ENCODE measurements around the gene PPEF1.

PPEF1 gene

DNA sequence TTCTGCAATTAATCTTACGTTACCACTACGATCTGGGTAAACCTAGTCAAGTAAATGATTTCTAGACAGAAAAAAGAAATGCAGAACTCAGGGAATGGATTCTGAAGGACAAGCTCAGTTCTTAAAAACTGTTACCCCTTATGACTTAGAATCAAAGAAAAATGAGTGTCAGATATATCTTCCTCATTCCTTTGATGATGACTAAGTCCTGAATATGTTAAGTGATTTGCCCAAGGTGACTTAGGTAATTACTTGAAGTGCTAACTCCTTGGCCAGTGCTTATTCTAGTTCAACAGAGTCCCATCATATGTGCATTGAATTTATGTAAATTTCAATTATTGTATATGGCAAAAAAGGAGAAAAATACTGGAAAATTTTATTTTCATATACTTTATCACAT lies 92.5 kb downstream of the PPEF1 start:
- no peaks in the 10 kb centered on the region for H3K4me1 ChIP-seq
- no peak overlapping the region for H3K27ac ChIP-seq
- no peak overlapping the region for H3K9ac ChIP-seq
- H3K4me2 ChIP-seq (ENCODE audit: low read length): no peak overlapping the region
- H3K27me3 ChIP-seq (ENCODE audit: control insufficient read depth, insufficient read depth, low read length): no peaks in the 10 kb centered on the region
- no peak overlapping the region for H3K4me3 ChIP-seq (ENCODE audit: low read depth, low read length)
- H3K9me3 ChIP-seq (ENCODE audit: control insufficient read depth, low read length): no peaks in the 10 kb centered on the region
- no peaks in the 10 kb centered on the region for H3K79me2 ChIP-seq
- TF ChIP-seq, protein P1, sequence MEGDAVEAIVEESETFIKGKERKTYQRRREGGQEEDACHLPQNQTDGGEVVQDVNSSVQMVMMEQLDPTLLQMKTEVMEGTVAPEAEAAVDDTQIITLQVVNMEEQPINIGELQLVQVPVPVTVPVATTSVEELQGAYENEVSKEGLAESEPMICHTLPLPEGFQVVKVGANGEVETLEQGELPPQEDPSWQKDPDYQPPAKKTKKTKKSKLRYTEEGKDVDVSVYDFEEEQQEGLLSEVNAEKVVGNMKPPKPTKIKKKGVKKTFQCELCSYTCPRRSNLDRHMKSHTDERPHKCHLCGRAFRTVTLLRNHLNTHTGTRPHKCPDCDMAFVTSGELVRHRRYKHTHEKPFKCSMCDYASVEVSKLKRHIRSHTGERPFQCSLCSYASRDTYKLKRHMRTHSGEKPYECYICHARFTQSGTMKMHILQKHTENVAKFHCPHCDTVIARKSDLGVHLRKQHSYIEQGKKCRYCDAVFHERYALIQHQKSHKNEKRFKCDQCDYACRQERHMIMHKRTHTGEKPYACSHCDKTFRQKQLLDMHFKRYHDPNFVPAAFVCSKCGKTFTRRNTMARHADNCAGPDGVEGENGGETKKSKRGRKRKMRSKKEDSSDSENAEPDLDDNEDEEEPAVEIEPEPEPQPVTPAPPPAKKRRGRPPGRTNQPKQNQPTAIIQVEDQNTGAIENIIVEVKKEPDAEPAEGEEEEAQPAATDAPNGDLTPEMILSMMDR (IDR thresholded peaks at IDR 0.05): no peak
- H3K36me3 ChIP-seq (ENCODE audit: control insufficient read depth, insufficient read depth, low read length): no peaks in the 10 kb centered on the region
- no peak overlapping the region for H2AFZ ChIP-seq

GRCh38 chrX:18809641-18810040 lies 102.2 kb downstream of the PPEF1 start:
- Histone ChIP-seq H3K4me2 (ENCODE audit: low read length) (no peak overlapping the region), H3K27ac (no peak overlapping the region), H3K36me3 (ENCODE audit: control insufficient read depth, insufficient read depth, low read length) (no peaks in the 10 kb centered on the region), H3K27me3 (ENCODE audit: control insufficient read depth, insufficient read depth, low read length) (no peaks in the 10 kb centered on the region), H3K9ac (no peak overlapping the region), H3K4me3 (ENCODE audit: low read depth, low read length) (no peak overlapping the region), H3K9me3 (ENCODE audit: control insufficient read depth, low read length) (no peaks in the 10 kb centered on the region), H2AFZ (no peak overlapping the region), H3K79me2 (no peaks in the 10 kb centered on the region), H3K4me1 (no peaks in the 10 kb centered on the region)
- TF ChIP-seq, protein P1 (IDR thresholded peaks at IDR 0.05): no peak

GRCh38 chrX:18810416-18810815 lies 103.0 kb downstream of the PPEF1 start:
- Histone ChIP-seq H3K36me3 (ENCODE audit: control insufficient read depth, insufficient read depth, low read length) (no peaks in the 10 kb centered on the region), H3K9ac (no peak overlapping the region), H3K9me3 (ENCODE audit: control insufficient read depth, low read length) (no peaks in the 10 kb centered on the region), H2AFZ (no peak overlapping the region), H3K27ac (no peak overlapping the region), H3K4me1 (no peaks in the 10 kb centered on the region), H3K79me2 (no peaks in the 10 kb centered on the region), H3K4me2 (ENCODE audit: low read length) (no peak overlapping the region), H3K27me3 (ENCODE audit: control insufficient read depth, insufficient read depth, low read length) (no peaks in the 10 kb centered on the region), H3K4me3 (ENCODE audit: low read depth, low read length) (no peak overlapping the region)
- TF ChIP-seq, protein P1 (IDR thresholded peaks at IDR 0.05): no peak

DNA sequence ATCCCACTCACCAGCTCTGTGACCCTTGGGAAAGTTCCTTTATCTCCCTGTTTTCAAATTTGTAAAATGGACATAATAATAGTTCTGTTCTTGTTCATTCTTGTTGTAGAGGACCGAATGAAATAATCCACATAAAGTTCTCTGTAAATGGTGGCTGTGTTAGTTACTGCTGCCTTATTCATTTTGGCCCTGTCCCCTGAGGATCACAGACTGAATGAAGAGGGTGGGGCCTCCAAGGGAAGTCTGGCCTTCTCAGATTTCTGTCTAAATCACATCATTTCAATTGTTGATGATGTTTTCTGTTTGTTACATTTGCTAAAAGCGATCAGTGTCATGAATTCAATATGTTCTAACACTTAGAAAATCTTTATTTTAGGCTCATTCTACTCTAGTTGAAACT lies 117.9 kb downstream of the PPEF1 start:
- H3K79me2 ChIP-seq: no peaks in the 10 kb centered on the region
- no peaks in the 10 kb centered on the region for H3K9me3 ChIP-seq (ENCODE audit: control insufficient read depth, low read length)
- H3K27me3 ChIP-seq (ENCODE audit: control insufficient read depth, insufficient read depth, low read length): no peaks in the 10 kb centered on the region
- no peaks in the 10 kb centered on the region for H3K4me1 ChIP-seq
- no peak overlapping the region for H3K27ac ChIP-seq
- H3K9ac ChIP-seq: no peak overlapping the region
- TF ChIP-seq, protein P1 (IDR thresholded peaks at IDR 0.05): no peak
- no peak overlapping the region for H3K4me2 ChIP-seq (ENCODE audit: low read length)
- no peak overlapping the region for H2AFZ ChIP-seq
- H3K36me3 ChIP-seq (ENCODE audit: control insufficient read depth, insufficient read depth, low read length): no peaks in the 10 kb centered on the region
- no peak overlapping the region for H3K4me3 ChIP-seq (ENCODE audit: low read depth, low read length)

DNA sequence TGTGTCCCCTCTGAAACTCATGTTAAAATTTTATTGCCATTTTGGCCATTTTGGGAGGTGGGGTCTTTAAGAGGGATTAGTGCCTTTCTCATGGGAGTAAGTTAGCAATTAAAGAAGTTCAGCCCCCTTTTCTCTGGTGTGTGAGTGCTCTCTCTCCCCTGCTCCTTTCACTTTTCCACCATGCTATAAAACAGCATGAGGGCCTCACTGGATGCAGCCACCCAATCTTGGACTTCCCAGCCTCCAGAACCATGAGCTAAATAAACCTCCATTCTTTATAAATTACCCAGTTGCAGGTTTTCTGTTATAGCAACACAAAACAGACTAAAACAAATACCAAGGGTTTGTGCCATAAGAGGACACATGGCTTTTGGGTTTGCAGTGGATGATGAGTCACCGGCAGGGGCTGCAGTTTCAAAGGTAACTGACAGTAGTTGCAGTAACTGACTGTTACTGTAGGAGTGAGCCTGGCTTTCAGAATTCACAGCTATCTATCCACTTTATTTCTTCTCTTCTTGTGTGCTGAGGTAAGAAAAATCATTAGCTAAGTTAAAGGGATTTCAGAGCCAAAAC lies 121.5 kb downstream of the PPEF1 start:
- Histone ChIP-seq H3K9me3 (ENCODE audit: control insufficient read depth, low read length) (no peaks in the 10 kb centered on the region), H3K4me1 (peaks cover 3% of the 10 kb centered on the region), H3K79me2 (no peaks in the 10 kb centered on the region), H3K4me3 (ENCODE audit: low read depth, low read length) (no peak overlapping the region), H2AFZ (no peak overlapping the region), H3K9ac (no peak overlapping the region), H3K36me3 (ENCODE audit: control insufficient read depth, insufficient read depth, low read length) (no peaks in the 10 kb centered on the region), H3K27ac (no peak overlapping the region), H3K27me3 (ENCODE audit: control insufficient read depth, insufficient read depth, low read length) (no peaks in the 10 kb centered on the region), H3K4me2 (ENCODE audit: low read length) (no peak overlapping the region)
- TF ChIP-seq, protein P1 (IDR thresholded peaks at IDR 0.05): no peak

All from parathyroid adenoma (tissue), 2 donors.